GM19395 (cell line): ENCODE measurements around the gene SFXN5.

Experiments
- ATAC-seq: cut with Tn5 transposase; IDR thresholded peaks from one replicate; pipeline ENCODE4 v1.9.1; 2021; ENCODE audit warnings: mild to moderate bottlenecking, moderate library complexity; ENCODE audit not compliant: unreplicated experiment

Gene SFXN5

GRCh38 chr2:73053316-73054114 lies 18.0 kb downstream of the SFXN5 start:
- ATAC-seq: no peak

DNA sequence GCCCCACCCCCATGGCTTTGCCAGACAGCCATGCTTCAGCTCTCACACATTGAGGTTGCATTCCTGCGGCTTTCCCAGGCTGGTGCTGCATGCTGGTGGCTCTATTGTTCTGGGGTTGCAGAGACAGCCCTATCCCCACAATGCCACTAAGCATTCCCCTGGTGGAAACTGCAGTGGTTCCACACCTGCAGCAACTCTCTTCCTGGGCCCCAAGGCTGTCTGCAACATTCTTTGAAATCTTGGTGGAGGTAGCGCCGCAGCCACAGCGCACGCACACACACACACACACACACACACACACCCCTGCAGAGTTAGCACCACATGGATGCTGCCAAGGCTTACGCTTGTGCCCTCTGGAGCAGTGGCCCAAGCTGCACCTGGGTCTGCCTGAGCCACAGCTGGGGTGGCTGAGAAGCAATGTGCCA lies 21.4 kb downstream of the SFXN5 start:
- no peak for ATAC-seq

GRCh38 chr2:73043929-73044832 lies 27.3 kb downstream of the SFXN5 start:
- ATAC-seq: no peak

GRCh38 chr2:73043276-73043675 lies 28.2 kb downstream of the SFXN5 start:
- no peak for ATAC-seq

DNA sequence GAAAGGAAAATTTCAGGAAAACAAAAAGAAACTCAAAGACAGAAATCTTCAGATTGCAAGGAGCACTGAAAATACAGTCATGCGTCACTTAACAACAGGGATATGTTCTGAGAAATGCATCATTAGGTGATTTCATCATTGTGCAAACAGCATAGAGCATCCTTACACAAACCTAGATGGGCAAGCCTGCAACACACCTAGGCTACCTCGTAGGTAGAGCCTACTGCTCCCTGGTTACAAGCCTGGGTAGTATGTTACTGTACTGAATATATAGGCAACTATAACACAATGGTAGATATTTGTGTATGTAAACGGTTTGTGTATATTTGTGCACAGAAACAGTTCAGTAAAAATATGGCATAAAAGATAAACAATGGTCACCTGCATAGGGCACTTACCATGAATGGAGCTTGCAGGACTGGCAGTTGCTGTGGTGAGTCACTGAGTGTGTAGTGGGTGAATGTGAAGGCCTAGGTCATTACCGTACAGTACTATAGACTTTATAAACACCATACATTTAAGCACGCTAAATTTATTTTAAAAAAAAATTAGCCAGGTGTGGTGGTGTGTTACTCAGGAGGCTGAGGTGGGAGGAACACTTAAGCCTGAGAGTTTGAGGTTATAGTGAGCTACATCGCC lies 33.4 kb downstream of the SFXN5 start:
- ATAC-seq: no peak

DNA sequence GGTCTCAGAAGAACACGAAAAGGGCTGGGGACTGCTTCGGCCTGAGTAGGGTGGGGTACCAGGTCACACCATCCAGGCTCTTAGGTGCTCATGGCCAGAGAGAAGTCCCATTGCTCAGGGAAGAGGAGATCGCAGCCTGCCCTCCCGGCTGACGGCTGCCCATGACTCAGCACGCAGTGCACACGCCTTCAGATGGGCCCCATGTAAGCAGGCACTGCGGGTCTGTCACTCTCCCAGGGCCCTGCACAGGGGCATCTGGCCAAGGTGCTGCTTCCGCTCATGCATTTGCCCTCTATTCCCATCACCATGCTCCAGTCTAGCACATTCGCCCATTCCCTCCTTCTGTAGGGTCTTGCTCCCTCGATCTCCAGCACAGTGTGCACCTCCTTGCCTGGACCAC lies 34.7 kb downstream of the SFXN5 start:
- ATAC-seq: no peak

- no peak for ATAC-seq
Measured at GRCh38 chr2:73035899-73036711, 35.4 kb downstream of the SFXN5 start.

DNA sequence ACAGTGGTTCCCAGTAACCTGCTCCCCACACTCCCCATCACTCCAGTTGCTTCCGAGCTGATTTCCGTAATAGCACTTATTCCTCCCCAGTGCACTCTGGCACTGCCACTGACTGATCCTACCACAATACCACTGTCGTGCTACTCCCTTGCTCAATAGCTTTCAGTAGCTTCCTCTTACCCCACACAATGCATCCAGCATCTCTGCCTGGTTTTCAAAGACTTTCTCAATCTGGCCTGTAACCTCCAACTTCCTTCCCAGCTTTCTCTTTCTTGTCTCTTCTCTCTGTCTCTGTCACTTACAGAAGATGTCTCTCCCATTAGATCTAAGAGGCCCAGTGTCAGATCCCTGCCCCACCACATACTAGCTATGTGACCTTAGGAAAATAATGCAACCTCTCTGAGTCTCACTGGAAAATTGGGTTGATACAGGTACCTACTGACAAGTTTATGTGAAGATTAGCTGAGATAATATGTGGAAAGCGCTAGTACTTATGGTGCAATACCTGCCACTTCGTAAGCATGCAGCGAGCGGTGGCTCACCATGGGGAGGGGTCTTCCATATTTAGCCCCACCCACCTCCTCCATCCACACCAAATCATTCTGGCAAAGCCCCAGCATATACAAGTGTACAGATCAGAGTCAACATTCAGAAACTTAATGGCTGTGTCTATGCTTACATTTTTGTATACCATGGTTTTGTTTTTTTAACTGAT lies 36.7 kb downstream of the SFXN5 start:
- no peak for ATAC-seq

- no peak for ATAC-seq
Measured at GRCh38 chr2:73033766-73034381, 37.6 kb downstream of the SFXN5 start.

DNA sequence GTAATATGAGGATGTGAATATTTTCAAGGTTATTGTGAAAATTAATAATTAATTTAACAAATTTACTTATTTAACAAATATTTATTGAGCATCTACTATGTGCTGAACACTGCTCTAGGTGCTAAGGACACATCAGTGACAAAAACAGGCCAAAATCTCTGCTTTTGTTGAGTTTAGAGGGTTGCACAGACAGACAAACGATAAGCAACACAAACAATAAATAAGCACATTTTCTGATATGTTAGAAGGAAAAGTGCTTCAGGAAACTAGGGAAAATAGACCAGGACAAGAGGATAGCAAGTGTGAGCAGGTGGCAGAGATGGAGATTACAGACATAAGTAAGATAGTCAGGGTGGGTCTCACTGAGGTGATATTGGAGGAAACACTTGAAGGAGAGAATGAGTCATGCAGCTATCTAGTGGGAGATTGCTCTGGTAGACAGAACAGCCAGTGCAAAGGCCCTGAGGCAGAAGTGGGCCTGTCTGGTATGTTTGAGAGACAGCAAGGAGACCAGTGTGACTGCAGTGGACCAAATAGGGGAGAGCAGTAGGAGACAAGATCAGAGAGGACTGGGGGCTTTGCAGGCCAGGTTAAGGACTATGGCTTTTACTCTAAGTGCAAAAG lies 38.3 kb downstream of the SFXN5 start:
- ATAC-seq: no peak

GRCh38 chr2:73032702-73033097 lies 38.8 kb downstream of the SFXN5 start:
- ATAC-seq: no peak

- ATAC-seq: no peak
Measured at GRCh38 chr2:73031725-73032701, 39.5 kb downstream of the SFXN5 start.

GRCh38 chr2:73031095-73031678 lies 40.3 kb downstream of the SFXN5 start:
- no peak for ATAC-seq

GRCh38 chr2:73028841-73029240 lies 42.7 kb downstream of the SFXN5 start:
- no peak for ATAC-seq

DNA sequence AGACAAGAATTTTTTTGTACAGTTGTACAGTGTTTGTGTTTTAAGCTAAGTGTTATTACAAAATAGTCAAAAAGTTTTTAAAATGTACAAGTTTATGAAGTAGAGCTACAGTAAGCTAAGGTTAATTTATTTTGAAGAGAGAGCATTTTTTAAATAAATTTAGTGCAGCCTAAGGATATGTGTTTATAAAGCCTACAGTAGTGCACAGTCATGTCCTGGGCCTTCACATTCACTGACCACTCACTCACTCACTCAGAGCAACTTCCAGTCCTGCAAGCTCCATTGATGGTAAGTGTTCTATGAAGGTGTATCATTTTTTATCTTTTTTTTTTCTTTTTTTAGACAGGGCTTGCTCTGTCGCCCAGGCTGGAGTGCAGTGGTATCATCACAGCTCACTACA lies 44.2 kb downstream of the SFXN5 start:
- ATAC-seq: no peak

- ATAC-seq: no peak
Measured at GRCh38 chr2:73023497-73023896, 48.0 kb downstream of the SFXN5 start.

DNA sequence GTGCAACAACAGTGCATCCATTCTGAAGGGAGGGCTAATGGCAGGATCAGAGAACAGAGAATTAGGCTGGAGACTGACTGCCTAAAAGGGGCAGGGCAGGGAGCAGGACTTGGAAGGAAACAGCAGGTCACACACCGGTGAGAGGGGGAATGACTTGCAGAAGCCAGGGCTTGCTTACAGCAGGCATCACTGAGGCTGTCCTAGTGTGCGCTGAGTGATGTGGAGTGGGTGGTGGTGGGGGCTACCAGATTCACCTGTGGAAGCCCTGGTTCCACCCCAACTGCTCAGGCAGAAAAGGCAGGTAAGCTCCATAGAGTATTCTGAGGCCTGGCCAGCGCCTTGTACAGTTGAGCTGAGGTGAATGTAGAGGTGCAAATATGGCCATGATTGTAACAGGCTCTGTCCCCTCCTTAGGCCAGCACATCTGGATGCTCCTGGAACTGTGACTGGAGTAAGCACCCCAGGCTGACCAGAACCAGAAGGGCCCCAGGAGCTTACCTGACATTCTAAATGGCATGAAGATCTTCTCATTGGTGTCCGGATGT lies 49.4 kb downstream of the SFXN5 start:
- no peak for ATAC-seq
